NB4 (cell line): ENCODE measurements around the gene MACROD2.

ENCODE experiments used
- DNase-seq: peaks from one replicate; pipeline ENCODE4 v3.0.0; 2010; ENCODE audit warnings: low read depth
- H3K4me3 ChIP-seq: one replicate; pipeline ENCODE4 v1.5.1; 2011; ENCODE audit warnings: mild to moderate bottlenecking, low read depth, low read length, moderate library complexity
- MYC ChIP-seq: IDR thresholded peaks from 2 replicates; pipeline ENCODE4 v1.6.1; 2011; ENCODE audit warnings: low read depth, low read length
- POLR2A ChIP-seq: IDR thresholded peaks from 2 replicates; pipeline ENCODE4 v1.6.1; 2011; ENCODE audit warnings: mild to moderate bottlenecking; ENCODE audit not compliant: insufficient read length; ENCODE audit errors: extremely low read depth
- TF ChIP-seq, protein P1 (sequence below): IDR thresholded peaks from one replicate; pipeline ENCODE4 v1.5.1; 2012; ENCODE audit warnings: low read depth, low read length
- TF ChIP-seq, protein P2 (sequence below): IDR thresholded peaks from 2 replicates; pipeline ENCODE4 v1.6.1; 2011; ENCODE audit warnings: low read depth, low read length

MACROD2 gene

DNA sequence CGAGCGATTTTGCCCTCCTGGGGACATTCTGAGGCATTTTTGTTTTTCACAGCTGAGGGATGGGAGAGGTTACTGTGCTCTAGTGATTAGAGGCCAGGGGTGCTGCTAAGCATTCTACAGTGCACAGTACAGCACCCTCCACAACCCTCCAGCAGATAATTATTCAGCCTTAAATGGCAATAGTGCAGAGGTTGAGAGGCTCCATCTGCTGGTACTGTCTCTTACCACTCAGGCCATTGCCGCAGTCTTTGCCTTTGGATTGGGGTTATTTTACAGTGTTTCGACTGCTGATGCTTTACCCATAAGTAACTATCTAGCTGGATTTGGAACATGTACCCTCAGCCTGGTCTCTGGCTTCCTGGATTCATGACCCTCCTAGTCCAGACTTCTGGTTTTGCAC, 1872.6 kb downstream of the MACROD2 start:
- TF ChIP-seq, protein P1, sequence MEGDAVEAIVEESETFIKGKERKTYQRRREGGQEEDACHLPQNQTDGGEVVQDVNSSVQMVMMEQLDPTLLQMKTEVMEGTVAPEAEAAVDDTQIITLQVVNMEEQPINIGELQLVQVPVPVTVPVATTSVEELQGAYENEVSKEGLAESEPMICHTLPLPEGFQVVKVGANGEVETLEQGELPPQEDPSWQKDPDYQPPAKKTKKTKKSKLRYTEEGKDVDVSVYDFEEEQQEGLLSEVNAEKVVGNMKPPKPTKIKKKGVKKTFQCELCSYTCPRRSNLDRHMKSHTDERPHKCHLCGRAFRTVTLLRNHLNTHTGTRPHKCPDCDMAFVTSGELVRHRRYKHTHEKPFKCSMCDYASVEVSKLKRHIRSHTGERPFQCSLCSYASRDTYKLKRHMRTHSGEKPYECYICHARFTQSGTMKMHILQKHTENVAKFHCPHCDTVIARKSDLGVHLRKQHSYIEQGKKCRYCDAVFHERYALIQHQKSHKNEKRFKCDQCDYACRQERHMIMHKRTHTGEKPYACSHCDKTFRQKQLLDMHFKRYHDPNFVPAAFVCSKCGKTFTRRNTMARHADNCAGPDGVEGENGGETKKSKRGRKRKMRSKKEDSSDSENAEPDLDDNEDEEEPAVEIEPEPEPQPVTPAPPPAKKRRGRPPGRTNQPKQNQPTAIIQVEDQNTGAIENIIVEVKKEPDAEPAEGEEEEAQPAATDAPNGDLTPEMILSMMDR, result no peak
- TF ChIP-seq, protein P2, sequence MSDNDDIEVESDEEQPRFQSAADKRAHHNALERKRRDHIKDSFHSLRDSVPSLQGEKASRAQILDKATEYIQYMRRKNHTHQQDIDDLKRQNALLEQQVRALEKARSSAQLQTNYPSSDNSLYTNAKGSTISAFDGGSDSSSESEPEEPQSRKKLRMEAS, result no peak
- no peak for TF ChIP-seq POLR2A
- no peak for TF ChIP-seq MYC
- DNase-seq, result no peak
- no peak overlapping the region for H3K4me3 ChIP-seq

DNA sequence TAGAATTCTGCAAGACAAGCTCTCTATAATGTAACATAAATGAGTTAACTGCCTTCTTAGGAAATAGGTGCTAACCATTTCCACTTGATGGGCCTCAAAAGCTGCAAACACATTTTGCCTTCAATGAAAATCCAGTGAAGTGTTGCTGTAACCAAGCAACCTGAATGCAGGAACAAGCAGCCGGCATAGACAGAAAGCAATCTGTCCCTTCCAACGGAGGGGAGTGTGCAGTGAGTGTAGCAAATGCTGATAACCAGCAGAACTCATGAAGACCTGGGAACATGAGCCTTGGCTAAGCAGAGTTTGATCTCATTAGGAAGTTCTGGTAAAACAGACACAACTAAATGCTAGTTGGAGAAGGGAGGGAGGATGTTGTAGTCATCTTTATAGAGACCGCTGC, 1880.1 kb downstream of the MACROD2 start:
- no peak for DNase-seq
- no peak overlapping the region for H3K4me3 ChIP-seq

DNA sequence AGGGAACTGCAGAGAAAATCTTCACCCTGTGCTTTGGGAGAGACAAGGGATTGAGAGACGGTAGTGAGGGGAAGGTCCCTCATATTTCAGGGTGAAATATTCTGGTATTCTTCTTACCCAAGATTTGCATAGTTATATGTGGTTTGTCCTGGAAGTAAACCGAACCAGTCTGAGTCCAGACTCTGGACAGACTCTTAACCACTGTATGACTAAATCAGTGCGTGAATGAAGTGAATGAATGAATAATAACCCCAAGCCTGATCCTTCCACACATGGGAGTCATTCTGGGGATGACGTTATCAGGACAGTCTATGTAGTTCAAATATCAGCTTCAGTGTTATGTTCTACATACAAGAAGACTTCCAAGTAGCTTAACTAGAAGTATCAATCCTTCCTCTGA, 1887.2 kb downstream of the MACROD2 start:
- no peak overlapping the region for H3K4me3 ChIP-seq
- TF ChIP-seq, protein P2, result no peak
- TF ChIP-seq, protein P1, result no peak
- no peak for TF ChIP-seq MYC
- TF ChIP-seq POLR2A, result no peak
- DNase-seq, result no peak

More for the DNA sequence above, 1880.1 kb downstream of the MACROD2 start:
- TF ChIP-seq MYC (no peak), POLR2A (no peak)
- TF ChIP-seq, protein P1, result no peak
- TF ChIP-seq, protein P2, result no peak

DNA sequence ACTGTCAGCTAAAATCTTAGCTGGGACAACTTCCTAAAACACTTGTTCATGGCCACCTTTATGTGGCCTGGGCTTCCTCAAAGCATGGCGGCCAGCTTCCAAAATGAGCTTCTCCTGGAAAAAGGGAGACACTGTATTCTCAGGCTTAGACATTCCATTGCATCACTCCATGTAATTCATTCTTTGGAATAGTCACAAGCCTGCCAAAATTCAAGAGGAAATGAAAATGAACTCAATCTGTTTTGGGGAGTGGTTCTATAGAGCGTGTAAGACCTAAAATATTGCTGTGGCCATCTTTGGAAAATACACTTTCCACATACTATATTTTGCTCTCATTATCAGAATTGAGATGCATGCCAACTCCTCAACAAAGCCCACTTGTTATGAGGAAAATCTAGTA, 1890.9 kb downstream of the MACROD2 start:
- TF ChIP-seq, protein P2, result no peak
- TF ChIP-seq MYC (no peak), POLR2A (no peak)
- TF ChIP-seq, protein P1, result no peak
- no peak overlapping the region for H3K4me3 ChIP-seq
- no peak for DNase-seq

DNA sequence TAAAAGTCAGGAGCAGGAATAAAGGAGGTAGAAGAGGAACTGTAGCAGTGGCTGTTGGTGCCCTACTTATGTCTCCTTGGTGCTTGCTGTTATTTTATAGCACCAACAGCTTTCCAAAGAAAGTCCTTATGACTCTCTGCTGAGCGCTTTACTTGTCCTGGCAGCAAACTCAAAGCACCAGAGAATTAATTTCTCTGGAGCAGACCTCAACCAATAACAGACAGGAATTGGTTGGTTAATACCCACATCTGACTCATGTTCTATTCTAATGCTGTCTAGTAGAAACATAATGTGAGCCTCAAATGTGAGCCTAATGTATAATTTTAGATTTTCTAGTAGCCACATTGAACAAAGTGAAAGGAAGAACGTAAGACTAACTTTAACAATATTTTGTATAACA, 1892.1 kb downstream of the MACROD2 start:
- TF ChIP-seq, protein P2, result no peak
- TF ChIP-seq POLR2A (no peak), MYC (no peak)
- TF ChIP-seq, protein P1, result no peak
- no peak overlapping the region for H3K4me3 ChIP-seq
- DNase-seq, result no peak

DNA sequence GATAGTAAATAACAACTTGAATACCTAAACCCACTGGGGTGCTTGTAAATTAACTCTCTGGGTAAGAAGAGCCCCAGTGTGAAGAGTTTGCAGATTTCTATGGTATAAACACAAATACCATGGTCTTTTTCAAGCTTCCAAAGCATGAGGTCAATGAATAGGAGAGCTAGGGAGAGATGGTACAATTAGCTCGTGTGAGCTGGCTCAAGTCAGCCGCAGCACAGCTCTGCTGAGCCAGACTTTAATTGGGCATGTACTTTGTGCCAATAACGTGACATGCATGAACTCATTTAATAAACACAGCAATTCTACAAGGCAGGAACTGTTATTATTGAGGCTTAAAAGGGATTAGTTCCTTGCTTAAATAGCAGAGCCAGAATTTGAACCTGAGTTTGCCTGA, 1893.7 kb downstream of the MACROD2 start:
- no peak for DNase-seq
- no peak overlapping the region for H3K4me3 ChIP-seq
- TF ChIP-seq, protein P2, result no peak
- TF ChIP-seq, protein P1, result no peak
- TF ChIP-seq POLR2A (no peak), MYC (no peak)
